OCI-LY1 (cell line): ENCODE data around the gene DOK7.

Experiments
- H2AFZ ChIP-seq: fragments of 200-600 bp; sonication (generic), shearing (Covaris generic); 2 replicates; pipeline ENCODE4 v1.6.0; 2014; ENCODE audit warnings: antibody characterized with exemption, mild to moderate bottlenecking, low read length
- H3F3A ChIP-seq: fragments of 200-600 bp; sonication (generic), shearing (Covaris generic); 2 replicates; pipeline ENCODE4 v1.6.0; 2014; ENCODE audit warnings: mild to moderate bottlenecking, antibody characterized with exemption, low read length, moderate library complexity; ENCODE audit not compliant: insufficient read depth
- H3K27ac ChIP-seq: fragments of 200-600 bp; sonication (generic); 2 replicates; pipeline ENCODE4 v1.5.1; 2014; ENCODE audit warnings: low read length, mixed run types, mild to moderate bottlenecking, low read depth; ENCODE audit not compliant: poor library complexity, severe bottlenecking
- H3K27me3 ChIP-seq: fragments of 200-600 bp; sonication (generic); 2 replicates; pipeline ENCODE4 v1.6.0; 2014; ENCODE audit warnings: antibody characterized with exemption, mild to moderate bottlenecking, low read length, moderate library complexity; ENCODE audit not compliant: insufficient read depth
- H3K36me3 ChIP-seq: fragments of 200-600 bp; sonication (generic); 2 replicates; pipeline ENCODE4 v1.6.1; 2014; ENCODE audit warnings: mild to moderate bottlenecking, antibody characterized with exemption, low read length, moderate library complexity, mixed read lengths; ENCODE audit not compliant: insufficient read depth
- H3K4me1 ChIP-seq: fragments of 200-600 bp; sonication (generic); 2 replicates; pipeline ENCODE4 v1.5.1; 2014; ENCODE audit warnings: mild to moderate bottlenecking, low read length, moderate library complexity; ENCODE audit not compliant: insufficient read depth, severe bottlenecking
- H3K4me2 ChIP-seq: fragments of 200-600 bp; sonication (generic), shearing (Covaris generic); 2 replicates; pipeline ENCODE4 v1.6.1; 2014; ENCODE audit warnings: low read length
- H3K4me3 ChIP-seq: fragments of 200-600 bp; sonication (generic); 2 replicates; pipeline ENCODE4 v1.5.1; 2014; ENCODE audit warnings: low read length, low read depth, mild to moderate bottlenecking, mixed read lengths; ENCODE audit not compliant: poor library complexity, severe bottlenecking
- H3K79me2 ChIP-seq: fragments of 200-600 bp; shearing (Covaris generic); 2 replicates; pipeline ENCODE4 v1.6.1; 2016; ENCODE audit warnings: mixed run types, low read length, mixed read lengths; ENCODE audit not compliant: insufficient read depth
- H3K9ac ChIP-seq: fragments of 200-600 bp; sonication (generic), shearing (Covaris generic); 2 replicates; pipeline ENCODE4 v1.6.1; 2014; ENCODE audit warnings: mild to moderate bottlenecking, low read length, mixed read lengths
- H3K9me2 ChIP-seq: fragments of 200-600 bp; sonication (generic), shearing (Covaris generic); 2 replicates; pipeline ENCODE4 v1.6.1; 2014; ENCODE audit warnings: low read depth, mild to moderate bottlenecking, low read length, mixed read lengths
- H3K9me3 ChIP-seq: fragments of 200-600 bp; shearing (Covaris generic); 2 replicates; pipeline ENCODE4 v1.6.1; 2014; ENCODE audit warnings: low read length, mixed read lengths
- H4K20me1 ChIP-seq: fragments of 200-600 bp; sonication (generic), shearing (Covaris generic); 2 replicates; pipeline ENCODE4 v1.6.0; 2016; ENCODE audit warnings: mild to moderate bottlenecking, low read length; ENCODE audit not compliant: insufficient read depth
- CTCF ChIP-seq: fragments of 200-600 bp; sonication (generic), shearing (Covaris generic); IDR thresholded peaks from 2 replicates; pipeline ENCODE4 v1.5.1; 2017; ENCODE audit warnings: mild to moderate bottlenecking, antibody characterized with exemption, low read length, moderate library complexity, mixed read lengths
- EZH2 ChIP-seq: fragments of 200-600 bp; sonication (generic), shearing (Covaris generic); IDR thresholded peaks from 2 replicates; pipeline ENCODE4 v1.8.0; 2017; ENCODE audit warnings: borderline replicate concordance, mixed run types, mild to moderate bottlenecking, antibody characterized with exemption, low read length, moderate library complexity, mixed read lengths

The DOK7 gene

GRCh38 chr4:3420606-3420955 is 42.5 kb upstream of the DOK7 start:
- Histone ChIP-seq H3K27me3 (no peaks in the 10 kb centered on the region), H3K79me2 (no peaks in the 10 kb centered on the region), H3K36me3 (no peaks in the 10 kb centered on the region), H3K9ac (no peak overlapping the region), H3F3A (no peaks in the 10 kb centered on the region), H3K27ac (no peak overlapping the region), H3K4me2 (no peak overlapping the region), H4K20me1 (no peaks in the 10 kb centered on the region), H3K4me1 (no peaks in the 10 kb centered on the region), H2AFZ (no peak overlapping the region), H3K9me3 (no peaks in the 10 kb centered on the region), H3K9me2 (no peaks in the 10 kb centered on the region), H3K4me3 (no peak overlapping the region)
- TF ChIP-seq CTCF (no peak), EZH2 (no peak)

- Histone ChIP-seq H3F3A (no peaks in the 10 kb centered on the region), H3K36me3 (no peaks in the 10 kb centered on the region), H4K20me1 (no peaks in the 10 kb centered on the region)
Observed at GRCh38 chr4:3420956-3421355, 42.1 kb upstream of the DOK7 start.

GRCh38 chr4:3421470-3421869 is 41.6 kb upstream of the DOK7 start:
- no peaks in the 10 kb centered on the region for H3F3A ChIP-seq
- H3K27me3 ChIP-seq: no peaks in the 10 kb centered on the region
- no peaks in the 10 kb centered on the region for H4K20me1 ChIP-seq
- H3K4me2 ChIP-seq: no peak overlapping the region
- TF ChIP-seq EZH2: no peak
- TF ChIP-seq CTCF: no peak
- H3K4me3 ChIP-seq: no peak overlapping the region
- no peak overlapping the region for H3K27ac ChIP-seq
- no peaks in the 10 kb centered on the region for H3K79me2 ChIP-seq
- no peak overlapping the region for H3K9ac ChIP-seq
- H3K36me3 ChIP-seq: no peaks in the 10 kb centered on the region
- no peaks in the 10 kb centered on the region for H3K9me3 ChIP-seq
- no peaks in the 10 kb centered on the region for H3K9me2 ChIP-seq
- H3K4me1 ChIP-seq: no peaks in the 10 kb centered on the region
- H2AFZ ChIP-seq: no peak overlapping the region

More at GRCh38 chr4:3420956-3421355, 42.1 kb upstream of the DOK7 start:
- no peaks in the 10 kb centered on the region for H3K79me2 ChIP-seq
- no peaks in the 10 kb centered on the region for H3K27me3 ChIP-seq
- H3K4me2 ChIP-seq: no peak overlapping the region
- no peaks in the 10 kb centered on the region for H3K9me3 ChIP-seq
- H2AFZ ChIP-seq: no peak overlapping the region
- H3K9me2 ChIP-seq: no peaks in the 10 kb centered on the region
- H3K4me3 ChIP-seq: no peak overlapping the region
- no peaks in the 10 kb centered on the region for H3K4me1 ChIP-seq
- no peak overlapping the region for H3K27ac ChIP-seq
- H3K9ac ChIP-seq: no peak overlapping the region
- no peak for TF ChIP-seq CTCF
- no peak for TF ChIP-seq EZH2
